ENCODE results near the gene DNM3.
A peak's percentile ranks its signal among the peaks of the same experiment; 100 is the strongest.
"Not testable (repeated sequence)": the region's sequence is repeated elsewhere in the genome, so short reads cannot be mapped to it uniquely, and the experiment has no call there.

DNM3 gene

DNA sequence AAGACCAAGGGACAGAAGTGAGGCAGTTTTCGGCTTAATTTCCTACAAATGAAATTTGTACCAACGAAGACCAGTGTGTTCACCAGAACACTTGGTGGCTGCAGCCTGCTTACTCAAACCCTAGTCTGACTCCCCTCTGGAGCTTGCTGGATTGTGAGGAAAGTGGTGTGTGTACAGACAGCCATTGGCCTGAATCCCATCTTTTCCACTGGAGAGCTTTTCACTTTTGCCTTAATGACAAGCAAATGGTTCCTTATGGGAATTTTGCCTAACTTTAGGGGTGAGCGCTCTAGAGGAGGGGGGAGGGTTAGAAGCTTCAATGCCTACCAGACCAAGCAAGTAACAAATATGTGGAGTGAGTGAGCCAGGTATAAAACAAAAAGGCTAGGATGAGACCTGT is 42.5 kb upstream of the DNM3 start:
- TF ChIP-seq, protein P1, sequence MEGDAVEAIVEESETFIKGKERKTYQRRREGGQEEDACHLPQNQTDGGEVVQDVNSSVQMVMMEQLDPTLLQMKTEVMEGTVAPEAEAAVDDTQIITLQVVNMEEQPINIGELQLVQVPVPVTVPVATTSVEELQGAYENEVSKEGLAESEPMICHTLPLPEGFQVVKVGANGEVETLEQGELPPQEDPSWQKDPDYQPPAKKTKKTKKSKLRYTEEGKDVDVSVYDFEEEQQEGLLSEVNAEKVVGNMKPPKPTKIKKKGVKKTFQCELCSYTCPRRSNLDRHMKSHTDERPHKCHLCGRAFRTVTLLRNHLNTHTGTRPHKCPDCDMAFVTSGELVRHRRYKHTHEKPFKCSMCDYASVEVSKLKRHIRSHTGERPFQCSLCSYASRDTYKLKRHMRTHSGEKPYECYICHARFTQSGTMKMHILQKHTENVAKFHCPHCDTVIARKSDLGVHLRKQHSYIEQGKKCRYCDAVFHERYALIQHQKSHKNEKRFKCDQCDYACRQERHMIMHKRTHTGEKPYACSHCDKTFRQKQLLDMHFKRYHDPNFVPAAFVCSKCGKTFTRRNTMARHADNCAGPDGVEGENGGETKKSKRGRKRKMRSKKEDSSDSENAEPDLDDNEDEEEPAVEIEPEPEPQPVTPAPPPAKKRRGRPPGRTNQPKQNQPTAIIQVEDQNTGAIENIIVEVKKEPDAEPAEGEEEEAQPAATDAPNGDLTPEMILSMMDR (IDR thresholded peaks at IDR 0.05; ENCODE audit: low read depth, low read length, missing control alignments): no peak
- no peak for DNase-seq (ENCODE audit: low read depth)
- no peak overlapping the region for H3K4me3 ChIP-seq (ENCODE audit: low read depth, low read length)

DNA sequence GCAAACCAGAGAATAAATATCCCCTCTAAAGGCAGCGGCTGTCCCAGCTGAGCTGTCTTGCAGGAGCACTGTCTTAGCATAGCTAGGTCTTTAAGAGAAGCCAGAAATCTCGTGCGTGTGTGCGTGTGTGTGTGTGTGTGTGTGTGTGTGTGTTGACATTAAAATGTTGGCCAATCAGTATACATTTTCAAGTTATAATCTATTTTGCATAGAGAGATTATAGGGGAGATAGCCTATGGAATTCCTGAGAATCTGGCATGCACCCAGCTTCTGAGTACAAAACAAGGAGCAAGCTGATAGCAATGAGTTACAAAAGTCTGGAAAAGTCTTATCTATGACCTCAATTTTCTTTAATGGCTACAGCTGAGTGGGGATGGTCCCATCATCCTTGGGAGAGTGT is 42.1 kb upstream of the DNM3 start:
- no peak for DNase-seq (ENCODE audit: low read depth)
- TF ChIP-seq, protein P1 (IDR thresholded peaks at IDR 0.05; ENCODE audit: low read depth, low read length, missing control alignments): no peak
- H3K4me3 ChIP-seq (ENCODE audit: low read depth, low read length): no peak overlapping the region

GRCh38 chr1:171799698-171800097 is 41.6 kb upstream of the DNM3 start:
- not testable (repeated sequence) for H3K4me3 ChIP-seq (ENCODE audit: low read depth, low read length); DNase-seq (ENCODE audit: low read depth)

- no peak overlapping the region for H3K4me3 ChIP-seq (ENCODE audit: low read depth, low read length)
- DNase-seq (ENCODE audit: low read depth): no peak
- TF ChIP-seq, protein P1 (IDR thresholded peaks at IDR 0.05; ENCODE audit: low read depth, low read length, missing control alignments): no peak
Measured at GRCh38 chr1:171800342-171800741, 41.0 kb upstream of the DNM3 start.

DNA sequence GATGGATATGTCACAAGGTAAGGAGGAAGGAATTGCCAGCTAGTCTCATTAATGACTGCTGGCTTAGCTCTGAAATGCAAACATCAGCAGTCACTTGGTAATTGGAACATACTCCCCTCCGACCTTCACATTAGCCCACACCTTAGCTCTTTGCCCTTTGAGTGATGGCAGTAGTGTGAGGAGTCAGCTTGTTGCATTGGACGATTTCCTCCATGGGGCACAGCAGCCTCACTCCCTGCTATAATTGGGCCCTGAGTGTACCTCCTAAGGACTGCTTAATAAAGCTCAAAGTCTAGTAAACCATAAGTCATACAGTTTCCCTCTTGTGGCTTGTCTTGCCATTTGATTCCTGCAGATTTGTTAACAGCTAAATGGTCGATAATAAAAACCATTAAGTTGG is 40.4 kb upstream of the DNM3 start:
- no peak for DNase-seq (ENCODE audit: low read depth)
- H3K4me3 ChIP-seq (ENCODE audit: low read depth, low read length): no peak overlapping the region
- TF ChIP-seq, protein P1 (IDR thresholded peaks at IDR 0.05; ENCODE audit: low read depth, low read length, missing control alignments): no peak

DNA sequence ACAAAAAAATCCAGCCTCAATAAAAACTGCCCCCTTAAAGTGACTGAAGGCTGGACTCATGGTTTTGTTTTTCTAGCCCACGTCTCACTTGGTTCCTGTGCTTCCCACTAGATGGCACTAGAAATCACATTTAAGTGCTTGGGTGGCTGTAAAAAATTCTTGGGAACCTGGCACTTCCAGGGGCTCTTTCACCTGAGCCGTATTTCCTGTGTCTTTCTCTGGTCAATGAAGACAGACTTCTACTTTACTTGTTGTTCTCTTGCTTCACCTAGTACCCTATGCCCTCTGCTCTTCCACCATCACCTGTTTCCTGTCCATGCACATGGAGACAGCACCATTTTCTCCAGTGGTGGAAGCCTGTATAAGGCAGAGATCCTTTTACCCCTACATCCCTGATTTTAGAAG is 39.8 kb upstream of the DNM3 start:
- H3K4me3 ChIP-seq (ENCODE audit: low read depth, low read length): no peak overlapping the region
- no peak for DNase-seq (ENCODE audit: low read depth)
- TF ChIP-seq, protein P1 (IDR thresholded peaks at IDR 0.05; ENCODE audit: low read depth, low read length, missing control alignments): peak; percentile 78

DNA sequence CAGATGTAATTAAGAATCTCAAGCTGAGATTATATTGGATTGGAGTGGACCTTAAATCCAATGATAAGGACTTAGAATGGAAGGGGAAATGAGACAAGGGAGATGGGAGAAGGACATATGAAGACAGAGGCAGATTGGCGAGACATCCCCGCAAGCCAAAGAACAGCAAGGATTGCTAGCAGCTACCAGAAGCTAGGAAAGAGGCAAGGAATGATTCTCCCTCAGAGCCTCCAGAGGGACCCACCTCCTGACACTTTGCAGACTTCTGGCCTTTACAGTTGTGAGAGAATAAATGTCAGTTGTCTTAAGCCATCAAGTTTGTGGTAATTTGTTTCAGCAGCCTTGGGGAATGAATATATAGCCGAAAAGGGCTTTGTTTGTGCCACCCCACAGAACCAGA is 39.1 kb upstream of the DNM3 start:
- DNase-seq (ENCODE audit: low read depth): no peak
- TF ChIP-seq, protein P1 (IDR thresholded peaks at IDR 0.05; ENCODE audit: low read depth, low read length, missing control alignments): no peak

DNA sequence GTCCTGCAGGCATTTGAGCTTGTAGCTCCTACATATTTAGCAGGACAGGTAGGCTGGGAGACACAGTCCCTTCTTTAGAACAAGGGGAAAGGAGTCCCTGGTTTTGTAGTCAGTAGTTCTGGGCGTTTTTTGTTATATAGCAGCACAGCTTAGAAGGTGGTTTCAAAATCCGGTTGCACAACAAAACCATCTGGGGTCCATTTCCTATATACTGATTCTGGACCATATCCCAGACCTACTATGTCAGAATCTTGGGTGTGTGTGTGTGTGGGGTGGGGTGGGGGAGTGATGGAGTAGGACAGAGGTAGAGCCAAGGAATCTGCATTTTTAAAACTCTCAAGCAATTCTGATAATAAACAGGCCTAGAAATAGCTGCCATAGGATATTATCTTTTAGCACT is 38.3 kb upstream of the DNM3 start:
- no peak for DNase-seq (ENCODE audit: low read depth)

More for the DNA sequence above, 39.1 kb upstream of the DNM3 start:
- no peak overlapping the region for H3K4me3 ChIP-seq (ENCODE audit: low read depth, low read length)

More for the DNA sequence above, 38.3 kb upstream of the DNM3 start:
- H3K4me3 ChIP-seq (ENCODE audit: low read depth, low read length): no peak overlapping the region
- TF ChIP-seq, protein P1 (IDR thresholded peaks at IDR 0.05; ENCODE audit: low read depth, low read length, missing control alignments): no peak
